ENCODE measurements around the gene MBP. TPM values are rescaled to one million over a fixed set of nuclear protein-coding genes. Genes with fewer than 3 reads are reported as not detected.

The MBP gene
- total RNA-seq, 2 experiments from 2014 or later, result 47.0 to 65.7 TPM

GRCh38 chr18:77016936-77017335 lies 115.6 kb downstream of the MBP start:
- CTCF ChIA-PET, result interaction anchor here (2.1 kb wide), 1 partner anchor 17 kb away, joined by 7 read pairs; no protein-coding TSS in a partner anchor

GRCh38 chr18:77015771-77016710 lies 116.5 kb downstream of the MBP start:
- intact Hi-C loops (cut with DNase I, micrococcal nuclease), result no loop called here
- ChIA-PET CTCF (interaction anchor here (1.0 to 2.1 kb wide), 2 partner anchors 16 to 30 kb away, joined by 3 to 7 read pairs; no protein-coding TSS in a partner anchor), POLR2A (no interaction called here)
- H3K27ac Mint-ChIP-seq, result no peak overlapping the region
- H3K4me3 Mint-ChIP-seq, result no peak overlapping the region
- H3K9me3 Mint-ChIP-seq (ENCODE audit: low read depth), result no peaks in the 10 kb centered on the region
- no peaks in the 10 kb centered on the region for H3K27me3 Mint-ChIP-seq
- DNase-seq (no peak), ATAC-seq (no peak)
- peaks cover 9% of the 10 kb centered on the region for H3K4me1 Mint-ChIP-seq
- H3K36me3 Mint-ChIP-seq (ENCODE audit: low read depth), result peaks cover 31% of the 10 kb centered on the region

More at GRCh38 chr18:77016936-77017335, 115.6 kb downstream of the MBP start:
- DNase-seq (no peak), ATAC-seq (no peak)
- Mint-ChIP-seq H3K9me3 (ENCODE audit: low read depth) (no peaks in the 10 kb centered on the region), H3K27ac (no peak overlapping the region), H3K36me3 (ENCODE audit: low read depth) (peaks cover 29% of the 10 kb centered on the region), H3K4me3 (no peak overlapping the region), H3K27me3 (no peaks in the 10 kb centered on the region), H3K4me1 (peaks cover 9% of the 10 kb centered on the region)
- POLR2A ChIA-PET, result no interaction called here
- intact Hi-C loops (cut with DNase I, micrococcal nuclease), result no loop called here

- Mint-ChIP-seq H3K4me3 (no peak overlapping the region), H3K4me1 (peaks cover 9% of the 10 kb centered on the region), H3K27me3 (no peaks in the 10 kb centered on the region), H3K27ac (no peak overlapping the region), H3K9me3 (ENCODE audit: low read depth) (no peaks in the 10 kb centered on the region), H3K36me3 (ENCODE audit: low read depth) (peaks cover 34% of the 10 kb centered on the region)
- ChIA-PET CTCF (interaction anchor here (1.0 to 1.8 kb wide), 2 partner anchors 11 to 31 kb away, joined by 3 to 4 read pairs; no protein-coding TSS in a partner anchor), POLR2A (no interaction called here)
- no peak for DNase-seq
- intact Hi-C loops (cut with DNase I, micrococcal nuclease), result no loop called here
- ATAC-seq, result no peak
Observed at GRCh38 chr18:77015169-77015568, 117.4 kb downstream of the MBP start.

GRCh38 chr18:77014538-77014937 lies 118.0 kb downstream of the MBP start:
- peaks cover 36% of the 10 kb centered on the region for H3K36me3 Mint-ChIP-seq (ENCODE audit: low read depth)
- DNase-seq (no peak), ATAC-seq (no peak)
- H3K4me3 Mint-ChIP-seq, result no peak overlapping the region
- no peak overlapping the region for H3K27ac Mint-ChIP-seq
- H3K27me3 Mint-ChIP-seq, result no peaks in the 10 kb centered on the region
- H3K9me3 Mint-ChIP-seq (ENCODE audit: low read depth), result no peaks in the 10 kb centered on the region
- ChIA-PET POLR2A (no interaction called here), CTCF (interaction anchor here (1.0 to 1.8 kb wide), 2 partner anchors 10 to 12 kb away, joined by 3 to 4 read pairs; no protein-coding TSS in a partner anchor)
- intact Hi-C loops (cut with DNase I, micrococcal nuclease), result no loop called here
- H3K4me1 Mint-ChIP-seq, result peaks cover 9% of the 10 kb centered on the region

- H3K27me3 Mint-ChIP-seq, result no peaks in the 10 kb centered on the region
- peaks cover 9% of the 10 kb centered on the region for H3K4me1 Mint-ChIP-seq
- H3K36me3 Mint-ChIP-seq (ENCODE audit: low read depth), result peaks cover 30% of the 10 kb centered on the region
- CTCF ChIA-PET, result interaction anchor here (0.9 to 3.8 kb wide), 4 partner anchors 10 to 42 kb away, joined by 3 to 15 read pairs (median 4); no protein-coding TSS in a partner anchor
- H3K4me3 Mint-ChIP-seq, result no peak overlapping the region
- POLR2A ChIA-PET, result no interaction called here
- H3K9me3 Mint-ChIP-seq (ENCODE audit: low read depth), result no peaks in the 10 kb centered on the region
- no peak overlapping the region for H3K27ac Mint-ChIP-seq
- intact Hi-C loops (cut with DNase I, micrococcal nuclease), result no loop called here
- no peak for ATAC-seq
- DNase-seq, result no peak
Observed at GRCh38 chr18:77013811-77014521, 118.6 kb downstream of the MBP start.

- Mint-ChIP-seq H3K36me3 (ENCODE audit: low read depth) (peaks cover 30% of the 10 kb centered on the region), H3K27me3 (no peaks in the 10 kb centered on the region), H3K4me3 (no peak overlapping the region), H3K4me1 (peaks cover 9% of the 10 kb centered on the region), H3K27ac (no peak overlapping the region), H3K9me3 (ENCODE audit: low read depth) (no peaks in the 10 kb centered on the region)
- POLR2A ChIA-PET, result no interaction called here
- intact Hi-C loops (cut with DNase I, micrococcal nuclease), result no loop called here
- DNase-seq (no peak), ATAC-seq (no peak)
- CTCF ChIA-PET, result interaction anchor here (0.9 to 3.8 kb wide), 4 partner anchors 9 to 41 kb away, joined by 3 to 15 read pairs (median 4); no protein-coding TSS in a partner anchor
Observed at GRCh38 chr18:77012806-77013541, 119.6 kb downstream of the MBP start.

- no peak overlapping the region for H3K27ac Mint-ChIP-seq
- POLR2A ChIA-PET, result no interaction called here
- H3K4me1 Mint-ChIP-seq, result peaks cover 9% of the 10 kb centered on the region
- H3K4me3 Mint-ChIP-seq, result no peak overlapping the region
- peaks cover 26% of the 10 kb centered on the region for H3K36me3 Mint-ChIP-seq (ENCODE audit: low read depth)
- H3K27me3 Mint-ChIP-seq, result no peaks in the 10 kb centered on the region
- intact Hi-C loops (cut with DNase I, micrococcal nuclease), result no loop called here
- CTCF ChIA-PET, result interaction anchor here (1.2 to 3.8 kb wide), 2 partner anchors 12 to 42 kb away, joined by 3 to 15 read pairs; no protein-coding TSS in a partner anchor
- no peaks in the 10 kb centered on the region for H3K9me3 Mint-ChIP-seq (ENCODE audit: low read depth)
- no peak for DNase-seq
- no peak for ATAC-seq
Observed at GRCh38 chr18:77012120-77012519, 120.5 kb downstream of the MBP start.

GRCh38 chr18:77009675-77010074 lies 122.9 kb downstream of the MBP start:
- Mint-ChIP-seq H3K4me1 (peaks cover 18% of the 10 kb centered on the region), H3K9me3 (ENCODE audit: low read depth) (no peaks in the 10 kb centered on the region), H3K27ac (no peak overlapping the region), H3K36me3 (ENCODE audit: low read depth) (peaks cover 19% of the 10 kb centered on the region), H3K27me3 (no peaks in the 10 kb centered on the region), H3K4me3 (no peak overlapping the region)
- ChIA-PET CTCF (interaction anchor here (0.6 to 0.9 kb wide), 2 partner anchors 9 to 26 kb away, joined by 3 read pairs; no protein-coding TSS in a partner anchor), POLR2A (no interaction called here)
- DNase-seq (no peak), ATAC-seq (no peak)
- intact Hi-C loops (cut with DNase I, micrococcal nuclease), result no loop called here

GRCh38 chr18:77008576-77009315 lies 123.8 kb downstream of the MBP start:
- no peak overlapping the region for H3K27ac Mint-ChIP-seq
- intact Hi-C loops (cut with DNase I, micrococcal nuclease), result no loop called here
- no peaks in the 10 kb centered on the region for H3K27me3 Mint-ChIP-seq
- H3K4me3 Mint-ChIP-seq, result no peak overlapping the region
- peaks cover 22% of the 10 kb centered on the region for H3K4me1 Mint-ChIP-seq
- ChIA-PET CTCF (interaction anchor here (0.6 to 1.0 kb wide), 3 partner anchors 8 to 25 kb away, joined by 3 to 4 read pairs (median 3); no protein-coding TSS in a partner anchor), POLR2A (no interaction called here)
- DNase-seq (no peak), ATAC-seq (no peak)
- peaks cover 19% of the 10 kb centered on the region for H3K36me3 Mint-ChIP-seq (ENCODE audit: low read depth)
- no peaks in the 10 kb centered on the region for H3K9me3 Mint-ChIP-seq (ENCODE audit: low read depth)

GRCh38 chr18:77008006-77008405 lies 124.6 kb downstream of the MBP start:
- H3K27ac Mint-ChIP-seq, result no peak overlapping the region
- ATAC-seq, result no peak
- H3K4me1 Mint-ChIP-seq, result peaks cover 22% of the 10 kb centered on the region
- H3K9me3 Mint-ChIP-seq (ENCODE audit: low read depth), result no peaks in the 10 kb centered on the region
- CTCF ChIA-PET, result no interaction called here
- no peak for DNase-seq
- POLR2A ChIA-PET, result no interaction called here
- intact Hi-C loops (cut with DNase I, micrococcal nuclease), result no loop called here
- H3K4me3 Mint-ChIP-seq, result no peak overlapping the region
- no peaks in the 10 kb centered on the region for H3K27me3 Mint-ChIP-seq
- peaks cover 13% of the 10 kb centered on the region for H3K36me3 Mint-ChIP-seq (ENCODE audit: low read depth)

Measured in activated CD4-positive, alpha-beta T cell treated with anti-CD3 and anti-CD28 coated beads for 36 hours (primary cell).